Measurements from ENCODE around the gene RWDD3. TPM values are rescaled to one million over a fixed set of nuclear protein-coding genes. Genes with fewer than 3 reads are reported as not detected.

Gene RWDD3
- total RNA-seq, 1 experiment from 2014 or later: 12.0 TPM

GRCh38 chr1:95222629-95223028, 11.4 kb upstream of the RWDD3 start:
- no peaks in the 10 kb centered on the region for H3K9me3 ChIP-seq
- no peaks in the 10 kb centered on the region for H3K36me3 ChIP-seq
- no peak overlapping the region for H3K4me3 ChIP-seq
- no peak for DNase-seq
- no peaks in the 10 kb centered on the region for H3K27me3 ChIP-seq

GRCh38 chr1:95223110-95223509, 10.9 kb upstream of the RWDD3 start:
- no peak for DNase-seq
- H3K36me3 ChIP-seq: no peaks in the 10 kb centered on the region
- no peaks in the 10 kb centered on the region for H3K9me3 ChIP-seq
- no peak overlapping the region for H3K4me3 ChIP-seq
- no peaks in the 10 kb centered on the region for H3K27me3 ChIP-seq

GRCh38 chr1:95226781-95227660, 7.0 kb upstream of the RWDD3 start:
- Histone ChIP-seq H3K9me3 (no peaks in the 10 kb centered on the region), H3K4me3 (no peak overlapping the region), H3K27me3 (no peaks in the 10 kb centered on the region), H3K36me3 (no peaks in the 10 kb centered on the region)
- DNase-seq: no peak

- Histone ChIP-seq H3K4me3 (no peak overlapping the region), H3K27me3 (no peaks in the 10 kb centered on the region), H3K9me3 (no peaks in the 10 kb centered on the region), H3K36me3 (no peaks in the 10 kb centered on the region)
- no peak for DNase-seq
Observed at GRCh38 chr1:95229037-95229436, 5.0 kb upstream of the RWDD3 start.

GRCh38 chr1:95229706-95230105, 4.3 kb upstream of the RWDD3 start:
- no peaks in the 10 kb centered on the region for H3K36me3 ChIP-seq
- H3K9me3 ChIP-seq: no peaks in the 10 kb centered on the region
- no peak overlapping the region for H3K4me3 ChIP-seq
- H3K27me3 ChIP-seq: no peaks in the 10 kb centered on the region
- DNase-seq: no peak

GRCh38 chr1:95230256-95230655, 3.8 kb upstream of the RWDD3 start:
- no peaks in the 10 kb centered on the region for H3K36me3 ChIP-seq
- no peak overlapping the region for H3K4me3 ChIP-seq
- no peaks in the 10 kb centered on the region for H3K27me3 ChIP-seq
- no peaks in the 10 kb centered on the region for H3K9me3 ChIP-seq
- DNase-seq: no peak

GRCh38 chr1:95230768-95231191, 3.2 kb upstream of the RWDD3 start:
- Histone ChIP-seq H3K36me3 (no peaks in the 10 kb centered on the region; the same call in 1 of the 2 replicates), H3K4me3 (no peak overlapping the region), H3K9me3 (no peaks in the 10 kb centered on the region), H3K27me3 (no peaks in the 10 kb centered on the region)
- DNase-seq: no peak

GRCh38 chr1:95232646-95233318, 1.2 kb upstream of the RWDD3 start:
- Histone ChIP-seq H3K9me3 (no peaks in the 10 kb centered on the region), H3K27me3 (no peaks in the 10 kb centered on the region), H3K36me3 (peaks cover 6% of the 10 kb centered on the region; the same call in 1 of the 2 replicates), H3K4me3 (peak overlapping the region; percentile 96)
- no peak for DNase-seq

- DNase-seq: no peak
Observed at GRCh38 chr1:95233319-95233736, 682 bp upstream of the RWDD3 start.

GRCh38 chr1:95236784-95237575, 3.0 kb downstream of the RWDD3 start:
- peaks cover 33% of the 10 kb centered on the region for H3K36me3 ChIP-seq
- no peak for DNase-seq
- H3K27me3 ChIP-seq: no peaks in the 10 kb centered on the region
- H3K4me3 ChIP-seq: no peak overlapping the region
- H3K9me3 ChIP-seq: peaks cover 1% of the 10 kb centered on the region

More at GRCh38 chr1:95233319-95233736, 682 bp upstream of the RWDD3 start:
- Histone ChIP-seq H3K36me3 (peaks cover 6% of the 10 kb centered on the region; the same call in 1 of the 2 replicates), H3K27me3 (no peaks in the 10 kb centered on the region), H3K9me3 (no peaks in the 10 kb centered on the region), H3K4me3 (peak overlapping the region; percentile 96)

- Histone ChIP-seq H3K4me3 (no peak overlapping the region), H3K9me3 (peaks cover 6% of the 10 kb centered on the region), H3K27me3 (no peaks in the 10 kb centered on the region), H3K36me3 (peaks cover 40% of the 10 kb centered on the region)
- DNase-seq: no peak
Observed at GRCh38 chr1:95237981-95238703, 4.1 kb downstream of the RWDD3 start.

- Histone ChIP-seq H3K36me3 (peaks cover 49% of the 10 kb centered on the region), H3K4me3 (no peak overlapping the region), H3K27me3 (no peaks in the 10 kb centered on the region), H3K9me3 (peaks cover 8% of the 10 kb centered on the region)
- no peak for DNase-seq
Observed at GRCh38 chr1:95245029-95245428, 11.0 kb downstream of the RWDD3 start.

- Histone ChIP-seq H3K9me3 (peaks cover 8% of the 10 kb centered on the region), H3K36me3 (peaks cover 36% of the 10 kb centered on the region), H3K27me3 (no peaks in the 10 kb centered on the region), H3K4me3 (no peak overlapping the region)
- DNase-seq: no peak
Observed at GRCh38 chr1:95246511-95246910, 12.5 kb downstream of the RWDD3 start.

- Histone ChIP-seq H3K9me3 (0 out of 2 replicates have a peak, but pooled peaks cover 2% of the 10 kb centered on the region), H3K27me3 (no peaks in the 10 kb centered on the region), H3K4me3 (no peak overlapping the region), H3K36me3 (peaks cover 28% of the 10 kb centered on the region)
- DNase-seq: no peak
Observed at GRCh38 chr1:95247607-95248006, 13.6 kb downstream of the RWDD3 start.

- no peak for DNase-seq
- peaks cover 13% of the 10 kb centered on the region; the same call in 1 of the 2 replicates for H3K36me3 ChIP-seq
- 0 out of 2 replicates have a peak, but pooled peaks cover 2% of the 10 kb centered on the region for H3K9me3 ChIP-seq
Observed at GRCh38 chr1:95249916-95250315, 15.9 kb downstream of the RWDD3 start.

GRCh38 chr1:95252422-95252821, 18.4 kb downstream of the RWDD3 start:
- Histone ChIP-seq H3K4me3 (no peak overlapping the region), H3K27me3 (no peaks in the 10 kb centered on the region), H3K9me3 (no peaks in the 10 kb centered on the region), H3K36me3 (peaks cover 2% of the 10 kb centered on the region; the same call in 1 of the 2 replicates)
- no peak for DNase-seq

More at GRCh38 chr1:95249916-95250315, 15.9 kb downstream of the RWDD3 start:
- no peak overlapping the region for H3K4me3 ChIP-seq
- H3K27me3 ChIP-seq: no peaks in the 10 kb centered on the region
